LoVo (cell line): ENCODE data around the gene NTM.

Source experiments
- DNase-seq: peaks from one replicate; pipeline ENCODE4 v3.0.0-alpha.2; 2016; ENCODE audit warnings: low spot score

Gene NTM

GRCh38 chr11:131687291-131688047, 317.1 kb downstream of the NTM start:
- no peak for DNase-seq

DNA sequence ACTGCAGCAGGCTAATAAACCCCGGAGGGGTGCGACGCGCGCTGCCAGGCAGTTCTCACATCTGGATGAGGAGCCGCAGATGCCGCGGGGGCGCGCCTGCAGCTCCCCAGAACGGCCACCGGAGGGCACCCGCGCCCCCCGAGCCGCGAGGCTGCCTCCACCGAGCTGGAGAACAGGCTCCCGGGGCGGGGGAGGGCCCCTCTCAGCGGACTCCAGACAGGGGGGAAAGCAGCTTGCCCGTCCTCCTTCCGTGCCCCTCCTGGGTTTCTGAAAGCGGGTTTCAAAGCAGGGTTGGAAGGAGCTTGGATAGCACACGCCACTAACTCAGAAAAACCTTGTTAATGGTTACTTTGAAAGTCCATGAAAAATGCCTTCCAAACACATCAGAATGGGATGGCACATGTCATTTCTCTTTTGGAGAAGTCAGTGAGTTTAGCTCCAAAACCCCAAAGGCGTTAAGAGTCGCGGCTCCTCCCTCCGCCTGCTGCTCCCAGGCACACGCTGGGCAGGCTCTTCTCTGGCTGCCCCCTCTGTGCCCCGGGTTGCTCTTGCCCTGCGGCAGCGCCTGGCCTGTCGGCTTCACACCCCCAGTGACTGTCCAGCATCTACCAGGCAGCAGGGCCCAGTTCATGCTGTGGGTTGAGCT, 317.8 kb downstream of the NTM start:
- peak; percentile 10 for DNase-seq

GRCh38 chr11:131689049-131689925, 318.9 kb downstream of the NTM start:
- DNase-seq: no peak

DNA sequence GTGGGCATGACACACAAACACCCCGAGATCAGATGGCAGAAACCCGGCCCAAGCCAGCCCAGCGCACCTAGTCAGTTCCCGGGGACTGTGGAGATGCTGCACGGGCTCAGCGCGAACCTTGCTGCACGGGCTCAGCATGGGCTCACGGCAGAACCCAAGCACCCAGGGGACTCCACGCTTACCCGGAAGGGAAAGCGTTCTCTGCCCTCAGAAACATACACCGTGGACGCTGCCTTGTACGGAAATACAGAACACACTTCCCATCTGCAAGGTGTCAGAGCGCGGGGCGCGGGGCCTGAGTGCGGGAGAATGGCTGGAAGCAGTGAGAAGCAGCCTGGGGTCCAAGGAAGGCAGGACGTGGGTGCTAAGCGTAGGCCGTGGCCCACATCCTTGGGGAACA, 319.9 kb downstream of the NTM start:
- DNase-seq: no peak

DNA sequence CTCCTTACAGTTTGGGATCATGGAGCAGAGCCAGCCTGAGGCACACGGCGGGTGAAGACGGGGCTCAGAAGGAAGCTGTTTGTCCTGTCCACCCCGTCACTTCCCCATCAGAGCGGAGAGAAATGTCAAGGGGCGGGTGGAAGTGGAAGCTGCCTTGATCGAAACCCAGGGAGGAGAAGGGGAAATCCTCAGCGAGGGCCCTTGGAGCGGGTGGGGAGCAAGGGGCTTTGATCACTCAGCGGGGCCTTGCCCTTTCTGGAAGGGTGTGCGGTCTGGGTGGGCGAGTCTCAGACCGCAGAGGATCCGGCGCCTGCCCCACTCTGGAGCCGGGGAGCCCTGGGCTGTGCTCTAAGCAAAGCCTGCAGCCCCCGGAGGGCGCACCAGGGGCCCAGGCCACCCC, 320.4 kb downstream of the NTM start:
- no peak for DNase-seq

- no peak for DNase-seq
These were observed 321.0 kb downstream of the NTM start for GRCh38 chr11:131691181-131692041.

GRCh38 chr11:131692151-131692550, 321.7 kb downstream of the NTM start:
- DNase-seq: no peak

GRCh38 chr11:131692961-131693360, 322.5 kb downstream of the NTM start:
- no peak for DNase-seq

DNA sequence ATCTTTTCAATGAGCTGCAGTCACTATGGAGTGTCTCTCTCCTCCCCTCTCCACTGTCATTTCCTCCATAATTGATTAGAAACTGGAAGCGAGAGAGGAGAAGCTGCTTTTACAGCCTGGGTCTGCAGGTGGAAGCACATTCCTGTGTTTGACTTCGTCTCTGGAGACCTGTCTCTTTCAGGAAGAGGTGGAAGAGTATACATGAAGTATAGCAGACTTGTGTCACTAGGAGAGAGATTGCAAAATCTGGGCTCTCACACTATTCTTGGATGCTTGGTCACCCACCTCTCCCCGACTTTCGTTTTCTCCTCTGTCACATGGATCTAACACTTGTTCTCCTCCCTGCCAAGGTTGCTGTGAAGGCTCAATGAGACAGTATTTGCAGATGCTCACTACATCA, 323.3 kb downstream of the NTM start:
- no peak for DNase-seq

DNA sequence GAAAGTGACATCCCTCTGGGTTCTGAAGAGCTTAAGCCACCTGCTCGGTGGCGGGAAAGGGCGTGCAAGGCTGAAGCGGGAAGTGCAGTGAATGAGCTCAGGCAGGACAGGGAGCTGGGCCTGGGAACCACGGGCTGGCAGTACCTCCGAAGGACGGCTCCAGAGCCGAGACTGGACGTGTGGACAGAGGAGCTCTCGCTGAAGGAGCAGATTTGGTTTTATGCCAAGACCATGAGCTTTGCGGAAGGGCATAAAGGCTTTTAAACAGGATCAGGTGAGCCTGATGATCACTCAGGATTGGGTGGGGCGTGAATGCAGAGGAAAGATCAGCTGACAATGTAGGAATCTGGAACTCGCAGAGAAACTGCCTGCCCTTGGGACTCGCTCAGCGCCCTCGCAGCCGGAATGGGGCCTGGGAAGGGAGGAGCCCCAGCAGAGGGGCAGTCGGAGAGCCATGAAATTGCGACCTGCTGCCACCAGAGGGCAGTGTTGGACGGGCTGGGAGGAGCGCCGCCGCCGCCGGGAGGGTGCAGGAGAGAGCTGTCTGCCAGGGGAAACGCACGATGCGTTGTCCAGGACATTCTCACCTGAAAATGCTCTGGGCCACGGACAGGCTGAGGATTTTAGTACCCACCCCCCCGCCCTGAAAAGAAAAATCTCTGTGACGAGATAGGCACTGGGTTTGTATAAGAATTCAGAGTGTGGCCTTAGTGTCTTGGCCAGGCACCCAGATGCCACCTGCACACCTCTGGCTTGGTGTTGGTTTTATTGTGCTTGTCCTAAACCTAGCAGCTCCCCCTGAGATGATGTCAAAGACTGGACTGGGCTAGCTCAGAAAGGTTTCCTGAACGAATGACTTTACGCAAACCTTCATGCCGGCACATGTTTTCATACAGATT, 324.4 kb downstream of the NTM start:
- peak; percentile 65 for DNase-seq

DNA sequence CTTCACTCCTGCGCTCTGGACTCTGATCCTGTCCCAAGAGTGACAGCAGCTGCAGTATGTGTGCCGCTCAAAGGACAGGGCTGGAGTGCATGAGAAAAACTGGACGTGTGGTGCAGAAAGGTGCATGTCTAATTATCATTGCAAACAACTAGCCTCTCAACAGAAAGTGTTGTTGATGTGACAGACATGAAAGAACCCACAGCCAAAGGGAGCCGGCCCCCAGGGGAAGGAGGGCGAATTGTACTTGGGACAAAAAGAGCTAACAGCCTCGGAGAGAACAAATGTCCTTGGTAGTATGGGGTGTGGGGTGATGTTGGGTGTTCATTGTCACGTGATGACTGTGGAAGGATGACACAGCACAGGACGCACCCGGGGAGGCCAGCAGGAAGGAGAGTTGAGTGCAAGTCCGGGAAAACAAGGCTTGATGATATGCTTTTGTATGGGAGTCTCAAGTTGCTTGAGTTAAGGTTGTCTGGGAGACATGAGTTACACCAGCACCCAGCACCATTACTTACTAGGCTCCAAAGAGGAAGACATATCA, 325.5 kb downstream of the NTM start:
- DNase-seq: no peak

- DNase-seq: no peak
These were observed 326.3 kb downstream of the NTM start for GRCh38 chr11:131696690-131697089.

DNA sequence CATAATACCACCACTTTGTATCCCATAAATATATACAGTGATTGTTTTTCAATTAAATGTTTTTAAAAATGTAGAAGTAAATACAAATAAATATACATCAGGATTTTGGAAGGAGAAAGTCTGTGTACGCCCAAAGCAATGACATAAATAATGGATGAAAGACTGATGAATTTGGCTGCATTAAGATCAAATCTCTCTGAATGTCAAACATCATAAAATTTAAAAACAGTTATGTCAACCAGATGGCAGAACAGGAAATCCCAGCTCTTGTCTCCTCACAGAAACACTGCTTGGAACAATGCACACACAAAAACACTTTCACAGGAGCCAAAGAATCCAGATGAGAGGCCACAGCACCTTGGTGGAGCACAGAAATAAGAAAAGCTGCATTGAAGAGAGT, 332.9 kb downstream of the NTM start:
- DNase-seq: no peak

GRCh38 chr11:131704682-131705081, 334.3 kb downstream of the NTM start:
- DNase-seq: no peak

- DNase-seq: no peak
These were observed 340.1 kb downstream of the NTM start for GRCh38 chr11:131710511-131710910.

DNA sequence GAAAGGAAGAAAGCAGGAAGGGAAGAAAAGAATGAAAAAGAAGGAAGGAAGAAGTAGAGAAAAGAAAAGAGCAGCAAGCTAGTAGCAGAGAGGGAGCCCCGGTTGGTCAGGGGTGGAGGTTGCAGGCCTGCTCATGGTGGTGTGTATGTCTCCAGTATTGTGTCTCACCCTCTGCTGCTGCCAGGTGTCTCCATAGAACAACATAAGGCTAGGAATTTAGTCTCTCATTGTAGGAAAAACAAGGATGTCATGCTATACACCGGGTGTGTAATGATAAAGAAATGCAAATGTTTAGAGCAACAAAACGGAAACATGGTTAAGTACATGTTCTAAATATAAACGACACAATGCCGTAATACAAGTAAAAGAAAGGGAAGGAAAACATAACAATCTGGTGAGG, 342.5 kb downstream of the NTM start:
- DNase-seq: no peak

GRCh38 chr11:131713529-131714134, 343.2 kb downstream of the NTM start:
- peak; percentile 54 for DNase-seq

- DNase-seq: no peak
These were observed 347.2 kb downstream of the NTM start for GRCh38 chr11:131717616-131718015.

DNA sequence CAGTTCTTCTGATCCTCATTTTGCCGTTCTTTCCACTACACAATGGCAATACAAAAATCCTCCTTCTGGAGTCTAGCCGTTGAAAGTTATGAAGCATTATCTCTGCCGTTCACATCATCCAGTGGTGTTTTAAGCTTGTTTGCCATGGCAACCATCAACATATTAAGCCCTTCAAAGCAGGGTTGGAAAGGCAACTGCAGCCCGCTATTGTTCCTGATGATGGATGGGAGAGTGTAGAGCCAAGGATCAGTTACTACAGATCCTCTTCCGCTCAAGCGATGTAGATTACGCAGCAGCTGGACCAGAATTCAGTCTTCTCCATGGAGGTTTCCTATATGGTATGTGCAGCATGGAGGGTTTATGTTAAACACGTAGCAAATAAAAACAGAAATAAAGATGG, 352.7 kb downstream of the NTM start:
- no peak for DNase-seq

GRCh38 chr11:131724436-131724975, 354.1 kb downstream of the NTM start:
- no peak for DNase-seq
